ENCODE results near the gene CRMP1. TPM values are rescaled to one million over a fixed set of nuclear protein-coding genes. Genes with fewer than 3 reads are reported as not detected.
"Not testable (repeated sequence)": the region's sequence is repeated elsewhere in the genome, so short reads cannot be mapped to it uniquely, and the experiment has no call there.

The CRMP1 gene
- total and polyA plus RNA-seq, 2 of the 4 experiments (the other 2 are of a cell fraction): 4.1 to 7.4 TPM

- intact Hi-C loops (cut with micrococcal nuclease): loop anchor here (5.0 kb wide), 2 partner anchors 410 to 760 kb away; partner anchors contain the start of gene STK32B
- H3K56ac ChIP-seq (ENCODE audit: extremely low read depth, insufficient read depth, low read length); H3K4ac ChIP-seq (ENCODE audit: low read depth, low read length); H2BK15ac ChIP-seq (ENCODE audit: low read depth, low read length); H2BK20ac ChIP-seq (ENCODE audit: low read depth, low read length); H3K4me2 ChIP-seq (ENCODE audit: low read depth, low read length); H3K23ac ChIP-seq (ENCODE audit: low read depth, low read length); H4K5ac ChIP-seq (ENCODE audit: low read depth, low read length); DNase-seq; in situ Hi-C loops (cut with MboI; ENCODE audit: low sequenced_read_pairs); H3K9me1 ChIP-seq (ENCODE audit: insufficient read depth, low read length); H3K14ac ChIP-seq (replicated peaks; ENCODE audit: low read depth, low read length); H3K9me3 ChIP-seq (ENCODE audit: control insufficient read depth, insufficient read depth, low read length); H3K4me1 ChIP-seq (ENCODE audit: control insufficient read depth, insufficient read depth, low read length); H3K4me3 ChIP-seq (ENCODE audit: insufficient read depth, low read depth, low read length); POLR2A ChIA-PET (ENCODE audit: unreplicated experiment); H2BK5ac ChIP-seq (ENCODE audit: low read depth, low read length, poor library complexity, severe bottlenecking); H2AK5ac ChIP-seq (ENCODE audit: low read depth, low read length); H4K8ac ChIP-seq (ENCODE audit: low read depth in 2 of 2, low read length in 2 of 2); CTCF ChIA-PET; dilution Hi-C loops (cut with HindIII; ENCODE audit: low sequenced_read_pairs, unreplicated experiment); H4K91ac ChIP-seq (ENCODE audit: insufficient read depth, low read depth, low read length); H2AFZ ChIP-seq (replicated peaks; ENCODE audit: low read length, poor library complexity); ATAC-seq (ENCODE audit: low read depth); H3K27ac ChIP-seq (ENCODE audit: insufficient read depth, low read length); H3K27me3 ChIP-seq (ENCODE audit: control insufficient read depth, insufficient read depth, low read length); H2AK9ac ChIP-seq (replicated peaks; ENCODE audit: low read depth, low read length, poor library complexity); H2BK120ac ChIP-seq (ENCODE audit: low read depth, low read length); H3K18ac ChIP-seq (ENCODE audit: low read depth, low read length); BruUV-seq (replicated peaks); H3K9ac ChIP-seq (ENCODE audit: low read depth, low read length): not testable (repeated sequence)
- WGBS, 2 experiments (ENCODE audit: extremely low coverage in 2 of 2, insufficient read length in 1 of 2): no CpG with 5 or more reads among the region's 5 CpGs
- peaks cover 82% of the 10 kb centered on the region for H3K36me3 ChIP-seq (ENCODE audit: control insufficient read depth, insufficient read depth, low read length)
- peaks cover 0 to 30% of the 10 kb centered on the region in 2 experiments; a peak in 3 of 4 replicates for H3K79me1 ChIP-seq (ENCODE audit: low read depth in 1 of 2, low read length in 2 of 2)
- H4K20me1 ChIP-seq (ENCODE audit: insufficient read depth, low read length): peaks cover 28% of the 10 kb centered on the region
These were observed 80.8 kb downstream of the CRMP1 start for GRCh38 chr4:5812057-5812456.
